Midbrain (tissue), 1 donor: ENCODE results near the gene CACNA1A.
A peak's percentile ranks its signal among the peaks of the same experiment; 100 is the strongest.
"Not testable (repeated sequence)": the region's sequence is repeated elsewhere in the genome, so short reads cannot be mapped to it uniquely, and the experiment has no call there.

Experiments
- DNase-seq: peaks from one replicate; lab custom pipeline; 2025; lab: John Stamatoyannopoulos, UW

CACNA1A gene

GRCh38 chr19:13506471-13506820 lies at the start of gene CACNA1A:
CACNA1A (minus strand) TSS chr19:13506479; CDS start chr19:13506224, 255 bp downstream.
- no peak for DNase-seq

DNA sequence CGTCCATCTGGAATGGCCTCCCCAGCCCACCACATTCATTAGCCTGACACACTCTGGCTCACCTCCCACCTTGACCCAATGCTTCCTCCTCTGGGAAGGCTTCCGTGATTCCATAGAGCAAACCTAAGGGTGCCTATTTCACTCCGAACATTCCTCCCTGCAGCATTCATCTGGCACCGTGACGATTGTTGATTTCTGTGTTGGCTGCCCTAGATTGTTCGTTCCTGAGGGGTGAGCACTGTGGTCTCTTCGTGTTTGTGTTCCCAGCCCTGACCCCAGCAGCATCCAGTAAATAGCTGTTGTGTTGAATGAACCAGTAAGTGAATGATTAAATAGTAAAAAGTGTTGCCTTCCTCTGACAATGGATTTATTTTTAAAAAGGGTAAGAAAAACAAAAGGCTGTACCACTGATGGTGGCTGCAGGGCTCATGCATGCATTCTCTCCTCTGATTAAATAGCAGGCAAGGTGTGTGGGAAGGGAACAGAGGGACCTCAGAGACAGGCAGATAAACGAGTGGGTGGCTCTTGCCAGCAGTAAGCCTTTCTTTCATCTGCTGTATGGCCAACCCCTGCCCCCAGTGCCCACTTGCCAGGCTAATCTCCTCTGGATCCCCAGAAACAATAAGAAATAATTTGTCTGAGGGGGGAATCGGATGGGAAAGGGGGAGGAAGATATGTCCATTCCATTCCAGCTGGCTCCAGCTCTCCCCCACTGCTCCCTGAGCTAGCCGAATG lies 48.4 kb upstream of the CACNA1A start:
- DNase-seq, result no peak

- no peak for DNase-seq
Observed at GRCh38 chr19:13553880-13554400, 47.7 kb upstream of the CACNA1A start.

DNA sequence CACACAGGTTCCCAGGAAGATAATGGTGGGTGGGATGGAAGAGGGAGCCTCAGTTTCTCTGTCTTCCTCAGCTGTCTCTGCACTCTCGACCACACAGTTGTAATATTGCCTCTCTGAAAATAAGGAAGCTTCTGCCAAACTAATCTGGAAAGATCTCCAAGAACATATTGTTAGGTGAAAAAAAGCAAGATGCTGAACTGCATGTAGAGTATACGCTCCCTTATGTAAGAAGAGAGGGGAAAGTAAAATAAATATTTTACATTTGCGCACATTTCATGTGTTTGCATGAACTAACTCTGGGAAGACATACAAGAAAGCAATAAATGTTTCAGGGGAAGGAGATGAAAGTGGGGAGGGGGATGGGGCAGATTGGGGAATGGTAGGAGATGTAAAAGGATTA lies 41.9 kb upstream of the CACNA1A start:
- no peak for DNase-seq

DNA sequence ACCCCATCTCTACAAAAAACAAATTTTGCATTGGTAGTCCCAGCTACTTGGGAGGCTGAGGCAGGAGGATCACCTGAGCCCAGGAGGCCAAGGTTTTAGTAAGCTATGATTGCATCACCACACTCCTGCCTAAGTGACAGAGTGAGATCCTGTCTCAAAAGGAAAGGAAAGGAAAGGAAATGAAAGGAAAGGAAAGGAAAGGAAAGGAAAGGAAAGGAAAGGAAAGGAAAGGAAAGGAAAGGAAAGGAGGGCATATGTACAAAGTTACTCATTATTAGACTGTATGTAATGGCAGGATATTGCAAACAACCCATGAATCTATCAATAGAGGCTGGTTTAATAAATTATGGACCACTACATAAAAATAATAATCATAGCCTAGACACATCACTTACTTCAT lies 40.8 kb upstream of the CACNA1A start:
- DNase-seq, result no peak

DNA sequence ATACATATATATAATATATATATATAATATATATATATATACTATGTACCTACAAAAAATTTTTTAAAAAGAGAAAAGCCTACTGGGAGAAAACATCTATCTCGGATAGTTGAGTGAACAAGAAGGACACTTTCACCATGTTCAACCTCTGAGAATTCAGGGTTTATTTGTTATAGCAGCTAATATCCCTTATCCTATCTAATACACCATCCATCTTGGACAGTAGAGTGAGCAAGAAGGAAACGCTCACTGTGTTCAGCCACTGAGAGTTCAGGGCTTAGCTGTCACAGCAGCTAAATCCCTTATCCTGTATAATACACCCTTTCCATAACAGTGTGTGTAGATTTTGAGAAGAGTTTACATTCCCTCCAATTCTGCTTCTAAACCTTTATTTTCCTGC lies 38.1 kb upstream of the CACNA1A start:
- no peak for DNase-seq

DNA sequence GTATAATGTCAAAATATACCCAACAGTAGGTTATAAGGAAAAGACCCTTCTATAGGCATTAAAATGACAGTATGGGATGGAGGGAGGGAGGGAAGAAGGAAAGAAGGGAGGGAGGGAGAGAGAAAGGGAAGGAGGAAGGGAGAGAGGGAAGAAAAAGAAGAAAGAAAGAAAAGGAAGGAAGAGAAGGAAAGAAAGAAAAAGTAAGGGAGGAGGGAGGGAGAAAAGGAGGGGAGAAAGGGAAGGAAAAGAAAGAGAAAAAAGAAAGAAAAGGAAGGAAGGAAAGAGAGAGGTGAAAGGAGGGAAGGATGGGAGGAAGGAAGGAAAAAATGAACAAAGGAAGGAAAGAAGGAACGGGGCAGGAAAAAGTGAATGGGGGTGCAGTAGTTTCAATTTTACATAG lies 35.3 kb upstream of the CACNA1A start:
- no peak for DNase-seq

DNA sequence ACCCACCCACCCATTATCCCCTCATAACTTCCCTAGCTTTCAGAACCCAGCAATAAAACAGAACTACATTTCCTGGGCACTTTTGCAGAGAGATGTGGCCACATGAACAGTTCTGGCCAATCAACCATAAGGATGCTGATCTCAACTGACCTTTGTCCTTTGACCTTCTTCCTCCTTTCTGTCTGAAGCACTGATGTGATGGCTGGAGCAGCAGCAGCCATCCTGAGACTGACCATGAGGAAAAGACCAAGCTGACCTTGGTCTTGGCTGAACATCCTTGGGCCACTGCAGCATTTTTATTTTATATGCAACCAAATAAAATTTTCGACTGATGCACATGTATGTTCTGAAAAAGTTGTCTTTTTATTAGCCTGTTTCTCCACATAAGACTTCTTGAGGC lies 33.1 kb upstream of the CACNA1A start:
- no peak for DNase-seq

DNA sequence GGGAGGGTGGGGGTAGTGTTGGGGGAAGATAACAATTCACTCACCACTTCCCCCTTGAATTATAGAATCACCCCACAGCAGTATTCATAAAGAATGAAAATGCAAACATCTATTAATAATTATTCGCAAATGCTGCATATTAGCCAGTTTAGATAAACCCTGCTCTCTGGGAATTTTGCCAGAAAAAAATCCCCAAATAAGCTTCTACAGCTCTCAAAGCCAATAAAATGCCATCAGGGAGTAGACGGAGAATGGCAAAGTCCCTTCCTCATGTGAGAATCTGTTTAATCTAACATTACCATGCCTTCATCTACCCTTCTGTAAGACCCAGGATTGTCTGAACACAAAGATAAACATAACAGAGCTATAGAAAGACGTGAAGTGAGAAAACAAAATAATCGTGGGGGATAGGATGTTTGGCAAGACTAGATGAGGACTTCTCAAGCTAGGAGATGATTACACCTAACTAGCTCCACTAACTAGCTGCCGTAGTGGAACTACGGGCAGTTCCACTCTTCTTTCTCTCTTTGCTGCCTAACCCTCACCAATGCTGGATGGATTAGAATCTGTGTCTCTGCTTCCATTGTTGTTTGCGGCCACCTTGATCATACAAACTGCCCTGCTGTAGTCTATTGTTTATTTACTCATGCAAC lies 32.4 kb upstream of the CACNA1A start:
- DNase-seq, result no peak

GRCh38 chr19:13537454-13537853 lies 31.2 kb upstream of the CACNA1A start:
- DNase-seq, result no peak

GRCh38 chr19:13530720-13531119 lies 24.4 kb upstream of the CACNA1A start:
- DNase-seq, result no peak

DNA sequence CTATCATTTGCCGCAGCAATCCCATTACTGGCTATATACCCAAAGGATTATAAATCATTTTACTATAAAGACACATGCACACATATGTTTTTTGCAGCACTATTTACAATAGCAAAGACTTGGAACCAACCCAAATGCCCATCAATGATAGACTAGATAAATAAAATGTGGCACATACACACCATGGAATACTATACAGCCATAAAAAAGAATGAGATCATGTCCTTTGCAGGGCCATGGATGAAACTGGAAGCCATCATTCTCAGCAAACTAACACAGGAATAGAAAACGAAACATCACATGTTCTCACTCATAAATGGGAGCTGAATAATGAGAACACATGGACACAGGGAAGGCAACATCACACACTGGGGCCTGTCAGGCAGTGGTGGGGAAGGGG lies 23.4 kb upstream of the CACNA1A start:
- not testable (repeated sequence) for DNase-seq

DNA sequence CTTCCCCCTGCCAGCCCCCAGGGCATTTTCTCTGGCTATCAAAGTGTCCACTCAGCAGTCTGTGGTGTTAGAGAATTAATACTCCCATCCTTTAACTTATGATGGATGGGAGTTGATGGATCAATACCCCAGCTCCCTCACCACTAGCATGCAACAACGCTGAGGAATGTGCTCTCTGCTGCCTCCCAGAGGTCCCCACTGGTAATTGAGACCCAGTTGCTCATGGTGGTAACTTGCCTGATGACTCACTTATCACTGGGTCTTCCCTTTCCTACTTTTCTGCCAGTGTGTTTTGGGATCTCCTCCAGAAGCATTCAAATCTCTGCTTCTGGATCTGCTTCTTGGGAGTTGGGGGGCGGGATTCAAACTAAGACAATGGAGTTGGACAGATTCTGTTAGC lies 20.3 kb upstream of the CACNA1A start:
- DNase-seq, result no peak

- DNase-seq, result no peak
Observed at GRCh38 chr19:13521066-13521465, 14.8 kb upstream of the CACNA1A start.

- DNase-seq, result no peak
Observed at GRCh38 chr19:13511947-13512346, 5.7 kb upstream of the CACNA1A start.

GRCh38 chr19:13507053-13507611 lies 853 bp upstream of the CACNA1A start:
- no peak for DNase-seq

- DNase-seq, result peak; percentile 6
Observed at GRCh38 chr19:13505761-13506470, 363 bp downstream of the CACNA1A start.

DNA sequence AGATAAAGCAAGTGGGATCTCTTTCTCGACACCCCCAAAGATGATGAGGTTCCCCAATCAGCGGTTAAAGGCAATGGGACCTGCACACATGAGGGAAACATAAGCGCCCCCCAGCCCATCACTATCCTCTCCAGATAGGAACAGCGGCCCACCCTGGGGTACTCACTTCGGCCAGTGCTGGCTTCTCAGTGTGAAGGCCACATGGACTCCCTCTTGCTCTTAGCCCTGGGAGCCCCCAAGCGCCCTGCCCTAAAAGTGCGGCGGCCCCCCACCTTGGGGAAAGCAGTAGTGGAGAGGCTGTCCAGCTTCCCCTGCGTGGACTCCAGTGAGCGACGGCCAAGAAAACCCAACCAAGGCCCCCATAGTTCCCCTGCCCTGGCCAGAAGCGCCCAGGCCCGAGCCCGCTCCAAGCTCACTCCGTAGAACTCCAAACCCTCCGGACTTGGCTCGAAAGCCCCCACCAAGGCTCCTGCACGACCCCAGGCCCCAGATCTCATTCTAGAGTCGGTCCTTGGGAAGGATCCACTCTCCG lies 1.0 kb downstream of the CACNA1A start:
- DNase-seq, result no peak

- no peak for DNase-seq
Observed at GRCh38 chr19:13503570-13504235, 2.6 kb downstream of the CACNA1A start.

GRCh38 chr19:13502231-13502630 lies 4.0 kb downstream of the CACNA1A start:
- DNase-seq, result no peak

- no peak for DNase-seq
Observed at GRCh38 chr19:13499692-13500091, 6.6 kb downstream of the CACNA1A start.
